IPS-15b (cell line): ENCODE measurements around the gene CHRM4.

Source experiments
- H3K27me3 ChIP-seq: one replicate; pipeline ENCODE4 v1.6.1; 2013; ENCODE audit warnings: low read length; ENCODE audit not compliant: control insufficient read depth, insufficient read depth
- H3K36me3 ChIP-seq: one replicate; pipeline ENCODE4 v1.6.1; 2013; ENCODE audit warnings: low read length; ENCODE audit not compliant: control insufficient read depth, insufficient read depth
- H3K4me1 ChIP-seq: one replicate; pipeline ENCODE4 v1.6.1; 2013; ENCODE audit warnings: mild to moderate bottlenecking, low read length; ENCODE audit not compliant: control insufficient read depth, insufficient read depth
- H3K4me3 ChIP-seq: one replicate; pipeline ENCODE4 v1.5.1; 2013; ENCODE audit warnings: low read depth, low read length
- H3K9ac ChIP-seq: one replicate; pipeline ENCODE4 v1.6.1; 2013; ENCODE audit warnings: low read depth, mild to moderate bottlenecking, low read length
- H3K9me3 ChIP-seq: one replicate; pipeline ENCODE4 v1.6.1; 2013; ENCODE audit warnings: mild to moderate bottlenecking, low read length; ENCODE audit not compliant: control insufficient read depth, insufficient read depth

CHRM4 gene

DNA sequence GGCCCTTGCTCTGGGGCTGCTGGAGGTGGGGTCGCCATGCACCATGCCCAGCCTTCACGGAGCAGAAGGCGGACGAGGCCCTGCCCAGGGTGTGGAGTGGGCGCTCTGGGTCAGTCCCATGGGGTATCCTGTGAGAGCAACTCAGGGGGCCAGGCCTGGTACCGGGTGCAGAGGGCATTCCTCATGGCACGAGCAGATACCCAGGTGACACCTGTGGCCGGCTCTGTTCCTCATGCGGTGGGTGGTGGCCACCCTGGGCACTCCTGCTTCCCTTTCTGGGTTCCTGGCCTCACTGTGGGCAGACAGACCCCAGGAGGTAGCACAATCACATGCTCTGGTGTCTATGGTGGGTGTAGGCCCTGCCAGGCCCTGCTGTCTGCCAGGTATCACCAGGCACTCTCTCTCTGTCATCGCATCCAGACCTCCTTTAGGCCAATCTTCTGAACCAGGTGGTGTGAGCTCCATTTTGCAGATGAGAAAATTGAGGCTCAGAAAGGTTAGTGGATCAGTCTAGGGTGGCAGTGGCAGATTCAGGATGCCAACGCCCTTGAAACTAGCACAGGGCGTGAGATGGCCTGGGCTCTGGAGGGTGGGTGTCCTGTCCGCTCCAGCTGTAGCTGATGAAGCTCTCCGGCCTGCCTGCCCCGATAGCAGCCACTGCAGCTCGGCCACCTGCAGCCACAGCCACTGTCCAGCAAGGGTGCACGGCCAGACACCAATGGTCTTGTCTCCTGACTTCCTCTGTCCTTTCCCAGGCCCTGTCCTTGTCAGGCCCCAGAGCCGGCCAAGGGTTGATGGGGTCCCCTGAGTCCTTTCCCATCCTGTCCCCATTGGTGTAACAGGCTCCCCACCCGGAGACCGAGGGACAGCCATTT, 29.2 kb downstream of the CHRM4 start:
- Histone ChIP-seq H3K27me3 (no peaks in the 10 kb centered on the region), H3K4me1 (peaks cover 5% of the 10 kb centered on the region), H3K4me3 (no peak overlapping the region), H3K9me3 (no peaks in the 10 kb centered on the region), H3K9ac (peak overlapping the region; percentile 1), H3K36me3 (peaks cover 6% of the 10 kb centered on the region)

DNA sequence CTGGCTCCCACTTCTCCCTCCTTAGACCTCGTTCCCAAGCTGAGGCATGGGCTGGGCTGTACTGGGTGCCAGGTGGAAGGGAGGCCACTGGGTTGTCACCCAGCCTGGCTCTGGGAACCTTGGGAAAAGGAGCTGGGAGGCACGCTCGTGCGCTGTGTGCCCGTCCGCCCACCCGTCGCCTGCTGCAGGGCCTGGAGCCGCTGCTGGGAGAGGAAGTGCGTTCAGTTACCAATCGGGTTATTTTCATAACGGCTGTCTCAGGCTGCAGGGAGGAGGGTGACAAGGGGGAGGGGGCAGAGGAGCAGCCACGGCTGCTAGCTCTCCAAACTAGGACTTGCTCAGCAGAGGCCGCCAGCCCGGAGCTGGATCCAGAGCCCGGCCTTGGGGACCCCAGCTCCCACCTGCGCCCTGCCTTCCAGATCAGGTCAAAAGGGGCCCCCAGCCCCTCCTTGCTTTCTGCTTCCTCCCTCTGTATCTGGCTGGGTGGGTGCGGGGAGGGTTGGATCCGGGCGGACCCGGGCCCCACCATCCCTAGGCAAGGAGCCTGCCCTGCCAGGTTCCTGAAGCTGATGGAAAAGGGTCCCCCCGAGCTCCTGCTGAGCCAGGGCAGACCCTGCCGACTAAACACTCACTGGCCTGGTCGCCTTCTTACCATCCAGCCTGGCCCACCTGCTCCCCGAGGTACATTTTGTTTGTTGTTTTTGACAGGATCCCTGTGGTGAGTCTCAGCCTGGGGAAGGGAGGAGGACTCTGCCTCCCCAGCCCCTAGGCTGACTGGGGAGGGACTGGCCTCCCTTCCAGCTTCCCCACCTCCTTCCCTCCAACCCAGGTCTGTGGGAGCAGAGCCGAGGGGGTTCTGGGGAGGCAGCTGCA, 30.1 kb downstream of the CHRM4 start:
- peaks cover 5% of the 10 kb centered on the region for H3K4me1 ChIP-seq
- H3K9me3 ChIP-seq = no peaks in the 10 kb centered on the region
- no peak overlapping the region for H3K4me3 ChIP-seq
- H3K9ac ChIP-seq = peak overlapping the region; percentile 37
- peaks cover 6% of the 10 kb centered on the region for H3K36me3 ChIP-seq
- H3K27me3 ChIP-seq = no peaks in the 10 kb centered on the region

DNA sequence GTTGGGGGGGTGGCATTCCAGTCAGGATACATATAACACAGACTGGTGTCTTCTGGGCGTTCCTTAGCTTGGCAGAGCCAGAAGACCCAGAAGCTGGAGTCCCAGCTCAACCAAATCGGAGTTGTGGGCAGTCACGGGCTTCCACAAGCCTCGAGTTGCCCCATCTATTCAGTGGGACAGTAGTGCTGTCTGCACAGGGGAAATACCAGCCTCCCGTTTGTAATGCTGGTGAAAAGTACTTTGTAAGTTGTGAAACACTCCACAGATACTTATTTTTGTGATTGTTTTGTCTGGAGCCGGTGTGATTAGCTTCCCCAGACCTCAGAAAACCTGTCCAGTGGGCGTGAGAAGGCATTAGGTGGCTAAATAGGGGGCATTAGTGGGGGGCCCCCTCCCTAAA, 30.7 kb downstream of the CHRM4 start:
- Histone ChIP-seq H3K9me3 (no peaks in the 10 kb centered on the region), H3K36me3 (peaks cover 6% of the 10 kb centered on the region), H3K27me3 (no peaks in the 10 kb centered on the region), H3K4me3 (no peak overlapping the region), H3K9ac (peak overlapping the region; percentile 37), H3K4me1 (peaks cover 6% of the 10 kb centered on the region)

DNA sequence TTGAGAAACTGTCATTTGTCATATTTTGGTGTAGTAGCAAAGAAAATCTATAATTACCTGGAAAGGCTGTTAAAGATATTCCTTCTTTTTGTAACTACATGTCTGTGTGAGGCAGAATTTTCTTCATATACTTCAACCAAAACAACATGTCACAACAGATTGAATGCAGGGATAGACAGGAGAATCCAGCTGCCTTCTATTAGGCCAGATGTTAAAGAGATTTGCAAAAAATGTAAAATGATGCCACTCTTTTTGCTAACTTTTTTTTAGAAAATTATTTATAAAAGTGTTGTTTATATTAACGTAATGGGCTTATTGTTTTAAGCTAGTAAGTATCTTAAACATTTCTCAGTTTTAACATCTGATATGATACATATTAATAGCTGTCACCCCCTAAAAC, 31.6 kb downstream of the CHRM4 start:
- no peak overlapping the region for H3K9ac ChIP-seq
- no peaks in the 10 kb centered on the region for H3K9me3 ChIP-seq
- H3K36me3 ChIP-seq = peaks cover 6% of the 10 kb centered on the region
- H3K4me1 ChIP-seq = peaks cover 6% of the 10 kb centered on the region
- no peak overlapping the region for H3K4me3 ChIP-seq
- H3K27me3 ChIP-seq = no peaks in the 10 kb centered on the region

DNA sequence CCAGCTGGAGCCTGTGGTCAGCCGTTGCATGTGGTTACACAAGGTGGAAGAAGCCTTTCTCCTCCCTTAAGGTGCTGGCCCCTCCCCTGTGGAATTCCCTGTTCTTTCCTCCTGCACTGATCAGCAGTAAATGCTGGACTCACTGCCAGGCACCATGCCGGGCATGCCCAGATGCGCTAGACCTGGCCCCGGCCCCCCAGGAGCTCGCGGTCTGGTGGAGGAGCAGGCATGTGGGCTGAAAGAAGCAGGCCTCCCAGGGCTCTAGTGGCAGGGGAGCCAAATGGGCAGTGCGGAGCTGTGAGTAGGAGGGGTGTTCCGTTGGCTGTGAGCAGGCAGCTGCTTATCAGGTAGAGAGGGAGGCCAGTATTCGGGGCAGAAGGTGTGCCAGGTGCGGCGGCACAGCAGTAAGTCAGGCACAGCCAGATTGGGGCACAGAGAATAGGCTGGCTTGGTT, 34.1 kb downstream of the CHRM4 start:
- Histone ChIP-seq H3K9me3 (no peaks in the 10 kb centered on the region), H3K4me1 (peaks cover 6% of the 10 kb centered on the region), H3K36me3 (peaks cover 9% of the 10 kb centered on the region), H3K9ac (no peak overlapping the region), H3K4me3 (no peak overlapping the region), H3K27me3 (no peaks in the 10 kb centered on the region)

DNA sequence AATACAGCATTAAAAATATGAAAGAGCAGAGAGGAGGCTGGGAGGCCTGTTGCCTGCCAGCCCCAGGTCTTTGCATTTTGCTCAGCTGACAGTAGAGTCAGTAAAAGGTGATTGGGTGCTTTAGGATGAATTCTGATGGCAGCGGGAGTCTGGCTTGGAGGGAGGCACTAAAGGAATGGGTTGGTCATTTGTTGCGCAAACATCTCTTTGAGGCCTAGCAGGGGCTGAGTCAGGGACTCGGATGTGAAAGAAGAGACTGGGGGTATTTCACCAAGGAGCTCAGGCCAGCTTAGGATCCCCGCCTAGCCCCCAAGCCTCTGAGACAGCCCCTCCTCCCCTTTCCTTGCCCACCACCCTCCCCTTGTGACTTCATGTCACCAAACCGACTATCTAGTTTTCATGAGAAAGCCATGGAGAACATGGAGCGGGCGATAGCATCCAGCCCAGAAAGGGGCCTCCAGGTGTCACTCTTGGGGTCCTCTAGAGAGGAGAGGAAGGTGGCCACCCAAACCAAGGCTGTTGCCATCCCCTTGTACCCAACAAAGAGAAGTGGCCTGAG, 34.6 kb downstream of the CHRM4 start:
- H3K9ac ChIP-seq = no peak overlapping the region
- H3K4me1 ChIP-seq = peaks cover 6% of the 10 kb centered on the region
- no peaks in the 10 kb centered on the region for H3K27me3 ChIP-seq
- H3K9me3 ChIP-seq = no peaks in the 10 kb centered on the region
- H3K36me3 ChIP-seq = peaks cover 5% of the 10 kb centered on the region
- no peak overlapping the region for H3K4me3 ChIP-seq

DNA sequence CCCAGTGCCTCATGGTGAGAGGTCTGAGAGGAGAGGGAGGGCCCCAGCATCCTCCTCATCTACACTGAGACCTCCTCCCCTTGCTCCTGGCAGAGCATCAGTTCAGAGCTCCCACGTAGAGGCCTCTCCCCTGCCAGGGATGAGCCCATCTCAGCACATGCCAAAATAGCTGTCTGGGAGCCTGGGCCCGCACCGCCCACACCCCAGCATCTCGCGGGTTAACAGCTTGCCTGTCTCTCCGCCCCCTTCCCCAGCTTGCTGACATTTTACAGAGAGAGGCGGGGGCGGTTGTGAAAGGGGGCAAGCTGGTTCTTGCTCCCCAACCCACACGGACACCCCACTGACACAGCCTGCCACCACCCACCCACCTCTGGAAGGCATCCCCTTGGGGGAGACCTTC, 37.9 kb downstream of the CHRM4 start:
- Histone ChIP-seq H3K9ac (peak overlapping the region; percentile 37), H3K27me3 (no peaks in the 10 kb centered on the region), H3K4me1 (peaks cover 19% of the 10 kb centered on the region), H3K4me3 (no peak overlapping the region), H3K9me3 (no peaks in the 10 kb centered on the region), H3K36me3 (peaks cover 8% of the 10 kb centered on the region)

DNA sequence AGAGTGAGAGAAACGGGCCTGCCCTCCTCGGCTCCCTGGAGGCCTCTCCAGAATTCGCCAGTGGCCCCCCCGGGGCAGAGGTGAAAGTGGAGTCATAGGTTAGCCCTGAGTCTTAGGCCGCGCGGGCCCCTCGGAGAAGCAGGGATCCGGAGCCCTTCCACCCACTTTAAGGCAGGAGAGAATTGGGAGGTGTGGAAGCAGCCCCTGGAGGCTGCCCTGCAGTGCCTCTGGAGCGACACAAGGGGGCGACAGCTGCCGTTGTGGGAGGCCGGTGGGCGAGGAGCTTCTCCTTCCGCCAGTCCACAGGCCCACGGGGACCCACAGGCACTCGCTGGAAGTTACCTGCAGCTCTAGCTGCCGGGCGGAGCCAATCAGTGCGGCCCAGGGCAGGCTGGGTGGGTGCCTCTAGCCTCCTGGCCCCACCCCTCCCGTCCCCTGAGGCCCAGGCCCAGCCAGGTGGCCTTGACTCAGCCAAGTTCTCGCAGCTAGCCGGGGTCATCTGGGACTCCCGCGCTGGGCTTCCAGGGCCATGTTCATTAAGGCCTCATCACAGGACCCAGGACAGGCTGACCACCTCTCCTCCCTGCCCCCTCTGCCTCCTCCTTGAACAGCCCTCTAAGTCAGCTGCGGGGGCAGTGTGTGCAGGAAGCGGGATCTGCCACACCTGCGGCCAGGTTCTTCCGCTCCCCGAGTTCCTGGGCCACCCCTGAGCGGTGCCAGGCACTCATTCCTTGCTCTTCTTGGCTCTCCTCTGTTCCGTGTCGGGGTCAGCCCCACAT, 39.3 kb downstream of the CHRM4 start:
- Histone ChIP-seq H3K4me1 (peaks cover 22% of the 10 kb centered on the region), H3K9me3 (no peaks in the 10 kb centered on the region), H3K27me3 (no peaks in the 10 kb centered on the region), H3K9ac (peak overlapping the region; percentile 28), H3K4me3 (peak overlapping the region; percentile 16), H3K36me3 (peaks cover 8% of the 10 kb centered on the region)

DNA sequence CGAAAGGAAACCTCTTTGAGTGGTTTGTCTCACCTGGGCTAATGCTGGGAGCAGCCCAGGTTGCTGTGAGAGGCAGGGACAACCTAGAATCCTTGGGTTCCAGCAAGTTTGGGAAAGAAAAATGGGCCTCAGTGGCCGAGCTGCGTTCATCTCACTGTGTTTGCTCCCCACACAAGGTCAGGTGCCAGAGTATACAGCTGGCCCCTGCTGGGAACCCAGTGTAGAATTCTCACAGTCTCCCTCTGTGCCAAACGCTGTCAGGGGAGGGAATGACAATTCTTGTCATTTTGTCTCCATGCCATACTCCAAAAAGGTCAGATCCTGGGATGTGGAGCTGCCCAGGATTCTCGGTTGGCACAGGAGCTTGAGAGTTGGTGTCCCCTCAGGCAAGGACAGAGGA, 40.0 kb downstream of the CHRM4 start:
- Histone ChIP-seq H3K4me3 (no peak overlapping the region), H3K9ac (peak overlapping the region; percentile 5), H3K9me3 (no peaks in the 10 kb centered on the region), H3K4me1 (peaks cover 24% of the 10 kb centered on the region), H3K36me3 (peaks cover 8% of the 10 kb centered on the region), H3K27me3 (peaks cover 2% of the 10 kb centered on the region)

DNA sequence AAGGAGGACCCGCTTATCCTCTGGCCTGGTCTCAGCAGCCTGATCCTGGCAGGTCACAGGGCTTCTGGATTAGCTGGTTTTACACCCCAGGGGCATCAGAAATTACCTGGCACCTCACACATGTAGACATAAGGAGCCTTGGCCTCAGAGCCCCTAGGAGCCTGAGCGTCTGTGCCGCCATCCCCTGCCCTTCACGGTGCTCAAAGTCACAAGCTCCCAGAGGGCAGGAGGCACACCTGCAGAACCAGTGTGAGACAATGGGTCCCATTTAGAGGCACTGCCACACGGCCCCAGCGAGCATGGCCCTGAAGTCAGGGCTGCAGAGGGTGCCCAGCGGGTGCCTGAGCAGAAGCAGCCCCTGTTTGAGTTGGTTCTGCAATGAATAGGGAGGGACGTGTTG, 40.4 kb downstream of the CHRM4 start:
- Histone ChIP-seq H3K36me3 (peaks cover 8% of the 10 kb centered on the region), H3K9ac (peak overlapping the region; percentile 5), H3K9me3 (no peaks in the 10 kb centered on the region), H3K27me3 (peaks cover 7% of the 10 kb centered on the region), H3K4me1 (peaks cover 25% of the 10 kb centered on the region), H3K4me3 (no peak overlapping the region)

DNA sequence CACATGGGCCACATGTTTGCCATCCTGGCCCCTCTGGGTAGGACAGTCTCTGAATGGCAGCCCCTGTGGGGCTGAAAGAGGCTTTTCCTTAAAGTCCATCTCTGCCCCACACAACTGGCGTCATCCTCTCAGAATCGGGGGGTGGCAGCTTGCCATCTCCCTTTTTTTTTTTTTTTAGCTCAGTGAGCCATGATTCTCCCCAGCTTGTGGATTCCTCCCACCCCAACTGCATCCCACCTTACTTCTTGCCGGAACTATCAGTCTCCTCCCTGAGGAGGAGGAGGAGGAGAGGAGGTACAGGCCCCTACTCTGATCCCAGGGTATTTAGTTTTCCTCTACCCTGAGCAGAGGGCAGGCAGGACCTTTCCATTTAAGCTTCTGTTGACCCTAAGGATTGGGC, 40.9 kb downstream of the CHRM4 start:
- no peak overlapping the region for H3K4me3 ChIP-seq
- H3K36me3 ChIP-seq = peaks cover 8% of the 10 kb centered on the region
- peaks cover 8% of the 10 kb centered on the region for H3K27me3 ChIP-seq
- peaks cover 25% of the 10 kb centered on the region for H3K4me1 ChIP-seq
- no peak overlapping the region for H3K9ac ChIP-seq
- no peaks in the 10 kb centered on the region for H3K9me3 ChIP-seq
